Mesenteric fat pad (tissue), 1 donor: ENCODE results near the gene TMEM272. TPM values are rescaled to one million over a fixed set of nuclear protein-coding genes. Genes with fewer than 3 reads are reported as not detected.

Source experiments
- total RNA-seq: library from RNA; stranded (reverse); fragmentation: NEBNext Ultra II Directional; extraction: Animal tissue kit (Norgen Biotek cat#: 25700); gene quantifications from one replicate; pipeline ENCODE4 v1.2.1, GENCODE V29; 2021
- donor health status: DM: yes; HTN: yes; CAD: no.

Gene TMEM272
- total RNA-seq, 1 donor from 2014 or later: 0.32 TPM

Other genes starting within 250 kb of the TMEM272 start
- 14.8 TPM for gene DHRS12, start 41.0 kb downstream of the TMEM272 start, total RNA-seq
- not detected for gene CCDC70, start 16.8 kb upstream of the TMEM272 start, total RNA-seq
- 7.1 TPM for gene ATP7B, start 166.3 kb upstream of the TMEM272 start, total RNA-seq
- 28.2 TPM for gene ALG11, start 167.2 kb upstream of the TMEM272 start, total RNA-seq
- gene UTP14C, start 179.5 kb upstream of the TMEM272 start, total RNA-seq: 12.5 TPM